Measurements from ENCODE around the gene RTL10. TPM values are rescaled to one million over a fixed set of nuclear protein-coding genes. Genes with fewer than 3 reads are reported as not detected.
"Not testable (repeated sequence)": the region's sequence is repeated elsewhere in the genome, so short reads cannot be mapped to it uniquely, and the experiment has no call there.

Gene RTL10
- polyA plus RNA-seq, 3 donors = 25.0 to 28.5 (median 26.2) TPM

- no peak for DNase-seq
These were observed 6.1 kb downstream of the RTL10 start for GRCh38 chr22:19848298-19849224.

GRCh38 chr22:19847345-19847632 is 7.4 kb downstream of the RTL10 start:
- DNase-seq = no peak

GRCh38 chr22:19846620-19847344 is 7.9 kb downstream of the RTL10 start:
- DNase-seq = no peak

GRCh38 chr22:19845054-19845722 is 9.5 kb downstream of the RTL10 start:
- DNase-seq = no peak

- DNase-seq = no peak
These were observed 10.2 kb downstream of the RTL10 start for GRCh38 chr22:19844377-19845053.

GRCh38 chr22:19843857-19844376 is 10.8 kb downstream of the RTL10 start:
- no peak for DNase-seq

GRCh38 chr22:19843107-19843856 is 11.4 kb downstream of the RTL10 start:
- no peak for DNase-seq

GRCh38 chr22:19842393-19843106 is 12.1 kb downstream of the RTL10 start:
- DNase-seq = no peak

GRCh38 chr22:19841641-19842392 is 12.9 kb downstream of the RTL10 start:
- no peak for DNase-seq

- DNase-seq = no peak
These were observed 13.6 kb downstream of the RTL10 start for GRCh38 chr22:19840955-19841640.

- no peak for DNase-seq
These were observed 14.6 kb downstream of the RTL10 start for GRCh38 chr22:19840059-19840458.

GRCh38 chr22:19837915-19838314 is 16.8 kb downstream of the RTL10 start:
- no peak for DNase-seq

GRCh38 chr22:19836512-19836911 is 18.2 kb downstream of the RTL10 start:
- DNase-seq = no peak

- DNase-seq = no peak
These were observed 20.1 kb downstream of the RTL10 start for GRCh38 chr22:19834599-19834998.

GRCh38 chr22:19833327-19833726 is 21.3 kb downstream of the RTL10 start:
- DNase-seq = not testable (repeated sequence)

GRCh38 chr22:19832476-19833108 is 22.1 kb downstream of the RTL10 start:
- no peak for DNase-seq

GRCh38 chr22:19831979-19832378 is 22.7 kb downstream of the RTL10 start:
- DNase-seq = not testable (repeated sequence)

- no peak for DNase-seq
These were observed 23.7 kb downstream of the RTL10 start for GRCh38 chr22:19831016-19831415.

GRCh38 chr22:19828035-19828401 is 26.7 kb downstream of the RTL10 start:
- no peak for DNase-seq
